Activated CD4-positive, alpha-beta T cell treated with anti-CD3 and anti-CD28 coated beads for 36 hours (primary cell): ENCODE measurements around the gene LFNG. TPM values are rescaled to one million over a fixed set of nuclear protein-coding genes. Genes with fewer than 3 reads are reported as not detected.

ENCODE experiments used
- ATAC-seq: fragments of 200-7000 bp; cut with Tn5 transposase; one replicate; pipeline ENCODE4 v1.10.0; 2021; ENCODE audit warnings: mild to moderate bottlenecking, moderate library complexity
- CTCF ChIA-PET: fragments of 350-600 bp; sonication (Branson Sonifier 250); formaldehyde crosslinking; loops from one replicate; lab custom pipeline; 2021; ENCODE audit warnings: antibody characterized with exemption; lab: Charles Lee
- POLR2A ChIA-PET: fragments of 350-600 bp; sonication (Branson Sonifier 250); formaldehyde crosslinking; loops from one replicate; lab custom pipeline; 2021; ENCODE audit warnings: antibody characterized with exemption, inconsistent platforms; lab: Charles Lee
- DNase-seq: peaks from one replicate; pipeline ENCODE4 v3.0.0-alpha.2; 2020
- H3K27ac Mint-ChIP-seq: one replicate; pipeline ENCODE4 v1.8.0; 2021; ENCODE audit warnings: mixed read lengths
- H3K27me3 Mint-ChIP-seq: one replicate; pipeline ENCODE4 v1.8.0; 2021; ENCODE audit warnings: mixed read lengths
- H3K36me3 Mint-ChIP-seq: one replicate; pipeline ENCODE4 v1.8.0; 2021; ENCODE audit warnings: low read depth, mixed read lengths
- H3K4me1 Mint-ChIP-seq: one replicate; pipeline ENCODE4 v1.8.0; 2021; ENCODE audit warnings: mixed read lengths
- H3K4me3 Mint-ChIP-seq: one replicate; pipeline ENCODE4 v1.8.0; 2021; ENCODE audit warnings: mild to moderate bottlenecking, moderate library complexity, mixed read lengths
- H3K9me3 Mint-ChIP-seq: one replicate; pipeline ENCODE4 v1.8.0; 2021; ENCODE audit warnings: low read depth, mixed read lengths
- intact Hi-C, 2 experiments: fragments of 100-400 bp; cut with DNase I in 1 of 2; cut with micrococcal nuclease in 1 of 2; formaldehyde crosslinking; loops; one replicate each; pipeline versions ENCODE4 v1.14.2 to v1.15.1; 2022 to 2024; cut with DNase I, micrococcal nuclease
- total RNA-seq, 2 experiments: library from RNA; stranded (reverse); gene quantifications; one replicate each; pipeline ENCODE4 v1.2.3, GENCODE V29; 2021

Gene LFNG
- total RNA-seq, 2 experiments from 2014 or later = 14.9 to 23.3 TPM

DNA sequence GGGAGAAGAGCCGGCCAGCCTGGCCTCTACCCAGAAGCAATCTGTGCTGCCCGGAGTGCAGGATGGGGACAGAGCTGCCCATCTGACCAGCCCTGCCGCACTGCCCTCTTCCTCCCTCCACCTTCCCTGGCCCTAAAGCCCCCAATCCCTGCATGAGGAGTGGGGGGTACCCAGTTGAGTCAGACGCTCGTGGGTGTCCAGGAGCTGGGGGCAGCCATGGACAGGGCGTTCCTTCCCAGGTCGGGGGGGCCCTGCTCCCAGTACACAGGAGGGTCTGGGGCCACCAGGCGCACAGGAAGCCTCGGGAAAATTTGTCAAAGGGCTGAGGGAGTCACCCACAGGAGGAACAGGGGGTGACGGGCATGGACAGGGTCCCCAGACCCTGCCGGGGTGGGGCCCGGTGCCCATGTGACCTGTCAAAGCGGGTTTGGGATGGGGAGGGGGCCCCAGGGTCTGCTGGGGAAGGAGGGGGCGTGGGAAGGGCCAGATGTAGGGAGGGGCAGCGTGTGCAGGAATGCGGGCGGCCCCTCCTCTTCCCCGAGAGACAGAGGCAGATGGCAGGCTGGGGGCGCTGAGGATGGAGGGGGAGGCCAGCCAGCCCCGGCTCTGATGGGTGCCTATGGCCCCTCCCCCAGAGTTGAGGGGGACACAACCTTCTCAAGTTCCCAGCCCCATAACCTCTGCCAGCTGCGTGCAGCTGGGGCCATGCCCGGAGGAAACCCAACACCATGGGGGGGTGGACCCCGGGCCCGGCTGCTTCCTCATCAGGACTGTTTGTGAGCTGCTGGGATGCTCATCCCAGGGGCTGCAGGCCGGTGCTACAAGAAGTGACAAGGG, 21.9 kb upstream of the LFNG start:
- intact Hi-C loops = no loop called here
- ChIA-PET POLR2A (no interaction called here), CTCF (no interaction called here)
- no peak for ATAC-seq
- Mint-ChIP-seq H3K36me3 (no peaks in the 10 kb centered on the region), H3K27me3 (peaks cover 6% of the 10 kb centered on the region), H3K4me3 (no peak overlapping the region), H3K27ac (no peak overlapping the region), H3K9me3 (no peaks in the 10 kb centered on the region), H3K4me1 (no peaks in the 10 kb centered on the region)
- DNase-seq = no peak

DNA sequence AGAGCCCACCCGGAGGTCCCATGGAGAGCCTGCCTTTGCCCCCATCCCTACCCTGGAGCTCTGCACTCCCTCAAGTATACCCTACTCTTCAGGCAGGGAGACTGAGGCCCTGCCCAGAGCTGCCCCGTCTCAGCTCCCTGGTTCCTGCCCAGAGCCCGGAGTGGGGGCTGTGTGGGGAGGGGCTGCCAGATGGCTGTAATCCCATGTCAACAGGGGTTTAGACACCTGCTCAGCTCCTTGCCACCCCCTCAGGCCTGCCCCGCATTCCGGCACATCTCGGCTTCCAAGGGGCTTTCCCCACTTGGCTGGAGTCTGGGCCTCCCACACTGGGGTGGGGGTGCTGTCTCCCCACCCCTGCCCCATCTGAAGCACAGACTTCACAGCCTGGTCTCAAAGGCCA, 20.9 kb upstream of the LFNG start:
- Mint-ChIP-seq H3K9me3 (no peaks in the 10 kb centered on the region), H3K27ac (no peak overlapping the region), H3K36me3 (no peaks in the 10 kb centered on the region), H3K27me3 (peaks cover 6% of the 10 kb centered on the region), H3K4me1 (peaks cover 3% of the 10 kb centered on the region), H3K4me3 (no peak overlapping the region)
- intact Hi-C loops = no loop called here
- CTCF ChIA-PET = interaction anchor here (1.0 kb wide), 1 partner anchor 12 kb away, joined by 5 read pairs; no protein-coding TSS in a partner anchor
- DNase-seq = no peak
- POLR2A ChIA-PET = no interaction called here
- ATAC-seq = no peak

DNA sequence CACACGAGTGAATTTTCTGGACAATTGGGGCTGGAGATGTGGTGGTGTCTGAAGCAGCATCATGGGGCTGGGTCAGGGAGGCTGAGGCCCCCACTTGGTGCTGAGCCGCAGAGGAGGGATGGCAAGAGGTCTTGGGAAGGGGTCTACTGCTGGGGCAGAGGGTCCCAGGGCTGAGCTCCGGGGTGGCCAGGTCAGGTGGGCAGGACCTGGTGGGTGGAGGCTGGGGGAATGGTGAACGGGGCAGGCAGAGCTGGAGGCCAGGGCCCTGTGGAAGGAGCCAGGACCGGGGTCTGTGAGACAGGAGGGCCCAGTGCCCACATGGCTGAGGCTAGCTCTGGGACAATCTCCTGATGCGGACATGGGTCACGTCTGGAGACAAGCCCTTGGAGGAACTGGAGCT, 20.4 kb upstream of the LFNG start:
- H3K36me3 Mint-ChIP-seq = no peaks in the 10 kb centered on the region
- CTCF ChIA-PET = interaction anchor here (0.7 to 1.0 kb wide), 3 partner anchors 12 to 235 kb away, joined by 3 to 5 read pairs (median 5); no protein-coding TSS in a partner anchor
- POLR2A ChIA-PET = no interaction called here

DNA sequence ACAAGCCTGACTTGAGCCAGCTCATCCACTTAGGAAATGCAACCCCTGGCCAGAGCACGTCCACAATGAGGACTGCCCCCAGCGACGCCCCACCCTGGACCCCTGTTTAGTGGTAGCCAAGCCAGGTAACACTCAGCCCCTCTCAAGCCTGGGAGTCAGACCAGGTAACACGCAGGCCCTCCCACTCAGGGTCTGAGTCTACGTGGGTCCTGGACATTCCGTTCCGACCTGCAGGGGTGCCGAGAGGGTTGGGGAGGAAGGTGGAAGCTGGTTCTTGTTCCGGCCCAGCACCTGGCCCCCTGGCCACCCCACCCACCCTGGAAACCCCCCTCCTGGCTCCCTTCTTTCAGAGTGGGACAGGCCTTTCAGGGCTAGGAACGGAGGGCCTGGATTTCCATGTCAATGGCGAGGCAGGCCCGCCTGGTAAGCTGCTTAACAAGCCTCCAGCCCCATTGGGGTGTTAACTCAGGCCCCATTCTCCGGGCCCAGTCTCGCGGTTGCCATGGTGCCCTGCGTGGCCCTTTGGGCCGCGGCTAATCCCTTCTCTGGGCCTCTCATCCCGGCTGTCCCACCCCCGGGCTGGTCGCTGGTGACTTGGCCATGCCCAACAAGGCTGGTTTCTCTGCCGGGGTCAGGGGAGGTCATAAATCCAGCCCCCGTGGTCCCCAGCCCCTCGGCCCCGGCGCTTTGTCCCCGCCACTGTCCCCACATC, 19.7 kb upstream of the LFNG start:
- CTCF ChIA-PET = interaction anchor here (0.7 to 1.1 kb wide), 5 partner anchors 11 to 234 kb away, joined by 3 to 5 read pairs (median 3); no protein-coding TSS in a partner anchor
- DNase-seq = no peak
- POLR2A ChIA-PET = no interaction called here
- no peak overlapping the region for H3K4me3 Mint-ChIP-seq
- ATAC-seq = no peak
- H3K36me3 Mint-ChIP-seq = no peaks in the 10 kb centered on the region
- no peak overlapping the region for H3K27ac Mint-ChIP-seq
- no peaks in the 10 kb centered on the region for H3K9me3 Mint-ChIP-seq
- H3K4me1 Mint-ChIP-seq = peaks cover 3% of the 10 kb centered on the region
- peaks cover 6% of the 10 kb centered on the region for H3K27me3 Mint-ChIP-seq
- intact Hi-C loops = no loop called here

More for the DNA sequence above, 20.4 kb upstream of the LFNG start:
- H3K27ac Mint-ChIP-seq = no peak overlapping the region
- H3K9me3 Mint-ChIP-seq = no peaks in the 10 kb centered on the region
- DNase-seq (no peak), ATAC-seq (no peak)
- H3K4me1 Mint-ChIP-seq = peaks cover 3% of the 10 kb centered on the region
- peaks cover 6% of the 10 kb centered on the region for H3K27me3 Mint-ChIP-seq
- intact Hi-C loops = no loop called here
- no peak overlapping the region for H3K4me3 Mint-ChIP-seq

DNA sequence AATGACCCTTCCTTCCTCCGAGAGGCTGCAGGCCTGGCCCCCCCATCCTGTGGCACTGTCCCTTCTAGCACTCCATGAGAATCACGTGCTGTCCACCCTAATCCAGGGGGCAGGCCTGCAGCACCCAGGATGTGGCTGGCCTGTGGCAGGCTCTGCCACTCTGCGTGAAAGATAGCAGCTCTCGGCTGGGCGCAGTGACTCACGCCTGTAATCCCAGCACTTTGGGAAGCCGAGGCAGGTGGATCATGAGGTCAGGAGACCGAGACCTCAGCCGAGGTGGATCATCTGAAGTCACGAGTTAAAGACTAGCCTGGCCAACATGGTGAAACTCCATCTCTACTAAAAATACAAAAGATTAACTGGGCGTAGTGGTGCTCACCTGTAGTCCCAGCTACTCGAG, 18.9 kb upstream of the LFNG start:
- Mint-ChIP-seq H3K4me3 (no peak overlapping the region), H3K4me1 (peaks cover 3% of the 10 kb centered on the region), H3K27me3 (peaks cover 6% of the 10 kb centered on the region), H3K9me3 (no peaks in the 10 kb centered on the region), H3K36me3 (no peaks in the 10 kb centered on the region), H3K27ac (no peak overlapping the region)
- ChIA-PET CTCF (interaction anchor here (0.7 to 1.1 kb wide), 2 partner anchors 20 to 189 kb away, joined by 3 read pairs; no protein-coding TSS in a partner anchor), POLR2A (no interaction called here)
- DNase-seq = no peak
- intact Hi-C loops = no loop called here
- ATAC-seq = no peak

DNA sequence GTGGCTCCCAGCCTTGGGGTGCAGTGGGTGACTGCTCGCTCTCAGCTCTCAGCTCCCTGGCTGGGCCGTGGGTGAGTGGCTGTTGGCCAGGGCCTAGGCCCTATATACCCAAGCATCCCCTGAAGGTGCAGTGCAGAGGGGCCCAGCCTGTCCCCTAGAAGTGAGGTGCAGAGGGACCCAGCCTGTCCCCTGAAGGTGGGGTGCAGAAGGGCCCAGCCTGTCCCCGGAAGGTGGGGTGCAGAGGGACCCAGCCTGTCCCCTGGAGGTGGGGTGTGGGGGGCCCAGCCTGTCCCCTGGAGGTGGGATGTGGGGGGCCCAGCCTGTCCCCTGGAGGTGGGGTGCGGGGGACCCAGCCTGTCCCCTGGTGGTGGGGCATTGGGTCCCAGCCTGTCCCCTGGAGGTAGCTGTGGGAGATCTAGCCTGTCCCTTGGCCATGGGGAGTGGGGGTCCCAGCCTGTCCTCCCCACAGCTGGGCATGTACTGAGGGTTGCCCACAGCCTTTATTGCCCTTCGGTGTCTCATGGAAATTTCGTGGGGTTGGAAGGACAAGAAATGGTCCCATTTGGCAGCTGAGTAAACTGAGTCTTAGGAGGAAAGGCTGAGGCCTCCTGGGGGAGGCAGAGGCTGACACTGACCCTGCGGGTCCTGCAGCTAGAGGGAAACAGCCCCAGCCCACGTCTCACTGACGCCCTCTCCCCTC, 17.5 kb upstream of the LFNG start:
- ATAC-seq = no peak
- Mint-ChIP-seq H3K27me3 (peaks cover 5% of the 10 kb centered on the region), H3K9me3 (no peaks in the 10 kb centered on the region), H3K27ac (no peak overlapping the region), H3K4me1 (peaks cover 3% of the 10 kb centered on the region), H3K36me3 (no peaks in the 10 kb centered on the region), H3K4me3 (no peak overlapping the region)
- intact Hi-C loops = no loop called here
- ChIA-PET POLR2A (no interaction called here), CTCF (no interaction called here)
- no peak for DNase-seq

DNA sequence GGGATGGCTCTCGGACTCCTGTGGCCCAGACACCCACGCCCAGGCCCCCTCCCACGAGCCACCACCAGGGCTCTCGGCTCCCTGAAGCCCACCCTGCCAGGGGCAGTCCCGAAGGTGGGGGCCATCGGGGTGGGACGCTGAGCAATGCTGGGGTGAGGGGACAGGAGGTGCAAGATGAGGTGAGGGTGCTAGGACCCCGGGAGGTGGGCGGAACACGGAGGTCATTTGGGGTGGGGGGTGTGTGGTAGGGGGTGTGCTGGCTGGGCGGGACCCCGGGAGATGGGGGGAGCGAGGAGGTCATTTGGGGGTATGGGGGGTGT, 17.0 kb upstream of the LFNG start:
- no peaks in the 10 kb centered on the region for H3K9me3 Mint-ChIP-seq
- CTCF ChIA-PET = no interaction called here
- ATAC-seq (no peak), DNase-seq (no peak)
- peaks cover under 1% of the 10 kb centered on the region for H3K27me3 Mint-ChIP-seq
- intact Hi-C loops = no loop called here
- H3K4me3 Mint-ChIP-seq = no peak overlapping the region
- no peak overlapping the region for H3K27ac Mint-ChIP-seq
- H3K4me1 Mint-ChIP-seq = peaks cover 3% of the 10 kb centered on the region
- POLR2A ChIA-PET = no interaction called here
- H3K36me3 Mint-ChIP-seq = no peaks in the 10 kb centered on the region

DNA sequence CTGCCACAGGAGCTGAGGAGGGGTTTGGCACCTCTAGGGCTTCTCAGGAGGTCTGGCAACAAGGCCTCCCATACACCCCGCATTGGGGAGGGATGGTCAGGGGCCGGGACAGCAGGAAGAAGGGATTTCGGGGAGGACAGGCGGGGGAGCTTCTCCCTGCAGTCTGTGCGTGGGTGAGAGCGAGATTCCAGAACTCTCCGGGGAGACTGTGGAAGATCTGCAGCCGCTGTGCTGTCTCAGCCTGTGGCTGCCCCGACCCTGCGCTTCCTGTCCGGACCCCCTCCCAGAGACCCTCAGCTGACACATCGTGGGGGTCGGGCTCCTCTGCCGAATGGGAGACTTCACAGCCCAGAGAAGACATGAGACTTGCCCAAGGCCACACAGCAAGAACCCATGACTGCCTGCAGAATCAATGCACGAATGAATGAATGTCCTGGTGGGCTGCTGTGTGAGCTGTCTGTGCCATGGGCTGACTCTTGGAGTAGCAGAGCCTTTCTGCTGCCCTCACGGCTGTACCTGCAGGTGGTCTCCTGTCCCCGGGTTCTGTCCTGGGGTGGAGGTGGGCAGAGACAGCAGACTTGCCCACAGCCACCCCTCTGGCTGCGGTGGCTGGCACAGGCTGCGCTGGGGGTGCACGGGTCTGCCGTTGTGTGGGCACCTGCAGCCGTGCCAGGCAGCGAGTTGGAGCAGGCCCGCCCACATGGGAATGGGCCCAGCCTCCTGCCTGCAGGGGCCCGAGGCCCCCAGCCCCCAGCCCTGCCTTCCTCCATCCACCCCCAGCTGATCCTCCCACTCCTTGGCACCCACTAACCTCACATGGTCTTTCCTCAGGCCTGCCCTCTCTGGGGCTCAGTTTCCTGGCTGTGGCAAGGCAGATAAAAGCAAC, 16.3 kb upstream of the LFNG start:
- Mint-ChIP-seq H3K27ac (no peak overlapping the region), H3K36me3 (no peaks in the 10 kb centered on the region), H3K9me3 (no peaks in the 10 kb centered on the region), H3K4me1 (peaks cover 8% of the 10 kb centered on the region), H3K27me3 (no peaks in the 10 kb centered on the region), H3K4me3 (no peak overlapping the region)
- intact Hi-C loops = no loop called here
- no peak for ATAC-seq
- ChIA-PET POLR2A (interaction anchor here (0.7 kb wide), 1 partner anchor 23 kb away, joined by 3 read pairs; no protein-coding TSS in a partner anchor), CTCF (no interaction called here)
- DNase-seq = no peak

DNA sequence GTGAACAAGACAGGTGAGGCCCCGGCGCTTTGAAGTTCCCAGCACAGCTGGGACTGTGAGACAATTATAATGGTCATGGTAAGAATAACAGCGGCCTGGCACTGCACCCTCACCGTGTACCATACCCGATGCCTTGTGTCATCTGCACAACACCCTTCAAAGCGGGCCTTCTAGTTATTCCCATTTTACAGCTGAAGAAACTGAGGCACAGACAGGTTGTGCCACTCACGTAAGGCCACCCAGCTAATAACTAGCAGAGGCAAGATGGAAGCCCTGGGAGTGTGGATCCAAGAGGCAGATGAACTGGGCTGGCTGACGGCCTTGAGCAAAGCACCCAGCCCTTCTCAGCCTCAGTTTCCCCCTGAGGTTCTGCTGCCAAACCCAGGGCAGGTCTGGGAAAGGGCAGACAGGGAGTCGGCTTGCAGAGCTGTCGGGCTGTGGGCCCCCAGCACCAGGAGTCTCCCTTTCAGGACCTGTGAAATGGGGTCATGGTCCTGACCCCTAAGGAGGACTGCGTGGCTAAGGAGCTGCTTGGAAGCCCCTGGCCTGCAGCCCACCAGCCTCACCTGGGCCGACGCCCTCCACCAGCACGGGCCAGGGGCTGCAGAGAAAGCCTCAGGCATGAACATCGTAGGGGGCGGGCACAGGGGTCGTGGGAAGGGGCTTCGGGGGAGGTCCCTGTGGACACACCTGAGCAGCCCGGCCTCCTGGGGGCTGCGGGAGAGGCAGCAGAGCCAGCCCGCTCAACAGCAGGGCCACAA, 15.3 kb upstream of the LFNG start:
- intact Hi-C loops = no loop called here
- peaks cover 18% of the 10 kb centered on the region for H3K4me1 Mint-ChIP-seq
- H3K27ac Mint-ChIP-seq = no peak overlapping the region
- no peaks in the 10 kb centered on the region for H3K36me3 Mint-ChIP-seq
- POLR2A ChIA-PET = interaction anchor here (0.7 kb wide), 1 partner anchor 22 kb away, joined by 3 read pairs; no protein-coding TSS in a partner anchor
- DNase-seq = no peak
- H3K4me3 Mint-ChIP-seq = no peak overlapping the region
- no peaks in the 10 kb centered on the region for H3K9me3 Mint-ChIP-seq
- CTCF ChIA-PET = no interaction called here
- ATAC-seq = no peak
- H3K27me3 Mint-ChIP-seq = no peaks in the 10 kb centered on the region

DNA sequence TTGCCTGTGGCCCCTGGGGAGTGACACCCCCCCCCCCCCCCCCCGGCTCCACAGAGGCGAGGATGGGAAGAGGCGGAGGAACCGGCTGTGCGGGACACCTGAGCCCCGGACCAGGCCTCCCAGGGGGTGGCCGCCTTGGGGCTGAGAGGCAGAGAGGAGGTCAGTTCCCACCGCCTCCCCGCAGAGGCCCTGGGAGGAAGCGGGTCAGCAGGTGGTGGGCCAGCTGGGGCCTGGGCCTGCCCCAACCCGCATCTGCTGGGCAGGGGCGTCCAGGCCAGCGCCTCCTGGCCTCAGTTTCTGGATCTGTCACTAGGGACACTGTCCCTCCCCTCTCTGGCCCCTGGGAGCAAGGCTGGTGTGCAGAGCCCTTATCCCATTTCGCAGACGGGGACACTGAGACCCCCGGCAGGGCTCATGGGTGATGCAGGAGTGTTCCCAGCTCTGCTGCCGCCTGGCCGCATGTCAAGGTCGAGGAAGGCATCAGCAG, 14.6 kb upstream of the LFNG start:
- no peak overlapping the region for H3K4me3 Mint-ChIP-seq
- ATAC-seq (no peak), DNase-seq (no peak)
- H3K36me3 Mint-ChIP-seq = no peaks in the 10 kb centered on the region
- intact Hi-C loops = no loop called here
- no peak overlapping the region for H3K27ac Mint-ChIP-seq
- ChIA-PET POLR2A (no interaction called here), CTCF (no interaction called here)
- no peaks in the 10 kb centered on the region for H3K27me3 Mint-ChIP-seq
- no peaks in the 10 kb centered on the region for H3K9me3 Mint-ChIP-seq
- peaks cover 24% of the 10 kb centered on the region for H3K4me1 Mint-ChIP-seq
